ENCODE measurements around the gene LSM6. TPM values are rescaled to one million over a fixed set of nuclear protein-coding genes. Genes with fewer than 3 reads are reported as not detected.

Gene LSM6
- total RNA-seq, 1 experiment from 2014 or later, result 78.3 TPM

- no peak overlapping the region for H3K56ac ChIP-seq (ENCODE audit: insufficient read length, low read depth, low read length)
- H3K4ac ChIP-seq (ENCODE audit: low read depth, low read length), result no peak overlapping the region
- no peaks in the 10 kb centered on the region for H3K27me3 ChIP-seq (ENCODE audit: insufficient read depth, low read length)
- no peaks in the 10 kb centered on the region for H3K4me1 ChIP-seq (ENCODE audit: insufficient read depth, low read length)
- no peak overlapping the region for H2BK5ac ChIP-seq (ENCODE audit: insufficient read length, low read length)
- H3K18ac ChIP-seq (ENCODE audit: insufficient read length, low read depth, low read length), result no peak overlapping the region
- H3K9ac ChIP-seq (ENCODE audit: extremely low read depth, insufficient read length, low read length), result no peak overlapping the region
- Mint-ChIP-seq H3K36me3 (ENCODE audit: insufficient read depth in 1 of 3, low read depth in 3 of 3) (no peaks in the 10 kb centered on the region), H3K4me1 (no peaks in the 10 kb centered on the region), H3K27ac (no peak overlapping the region), H3K4me3 (no peak overlapping the region), H3K27me3 (ENCODE audit: low read depth) (peaks cover 5% of the 10 kb centered on the region), H3K9me3 (no peaks in the 10 kb centered on the region)
- WGBS (ENCODE audit: extremely low coverage, insufficient read length, low lambda C conversion rate), result no CpG with 5 or more reads among the region's 9 CpGs
- H3K23me2 ChIP-seq (ENCODE audit: insufficient read length, low read depth, low read length, poor library complexity, severe bottlenecking), result no peaks in the 10 kb centered on the region
- no peak overlapping the region for H3K4me2 ChIP-seq (ENCODE audit: insufficient read depth, insufficient read length, low read length)
- H4K8ac ChIP-seq (replicated peaks; ENCODE audit: insufficient read length, low read depth, low read length), result no peak overlapping the region
- H3K79me1 ChIP-seq (ENCODE audit: insufficient read depth, low read depth, low read length, poor library complexity, severe bottlenecking), result no peaks in the 10 kb centered on the region
- no peak overlapping the region for H2AK5ac ChIP-seq (ENCODE audit: insufficient read length, low read length)
- DNase-seq, result no peak
- H4K91ac ChIP-seq (ENCODE audit: insufficient read length, low read depth, low read length), result no peak overlapping the region
- H3K14ac ChIP-seq (ENCODE audit: insufficient read depth, low read length), result no peak overlapping the region
- H2BK12ac ChIP-seq (ENCODE audit: insufficient read length, low read depth, low read length), result no peak overlapping the region
- no peak for TF ChIP-seq CTCF (conservative IDR thresholded peaks at IDR 0.05)
- no peak overlapping the region for H2BK20ac ChIP-seq (ENCODE audit: low read depth, low read length, poor library complexity, severe bottlenecking)
- H3K9me3 ChIP-seq (ENCODE audit: control insufficient read depth, low read depth, low read length), result no peaks in the 10 kb centered on the region
- H3K79me2 ChIP-seq (ENCODE audit: insufficient read depth, low read length), result no peaks in the 10 kb centered on the region
- no peak overlapping the region for H3T11ph ChIP-seq (ENCODE audit: low read length)
- H4K20me1 ChIP-seq (ENCODE audit: control insufficient read depth, insufficient read depth, insufficient read length), result no peaks in the 10 kb centered on the region
- no peak overlapping the region for H4K5ac ChIP-seq (ENCODE audit: insufficient read length, low read depth, low read length)
- no peak overlapping the region for H2BK15ac ChIP-seq (ENCODE audit: low read depth, low read length)
- H3K27ac ChIP-seq (ENCODE audit: insufficient read length, low read depth, low read length), result no peak overlapping the region
- H3K23ac ChIP-seq (ENCODE audit: insufficient read length, low read depth, low read length), result no peak overlapping the region
- H2BK120ac ChIP-seq (ENCODE audit: low read depth, low read length, poor library complexity, severe bottlenecking), result no peak overlapping the region
- H2AFZ ChIP-seq (ENCODE audit: low read length), result no peak overlapping the region
Observed at GRCh38 chr4:146212781-146213180, 37.3 kb downstream of the LSM6 start.
